VCaP (cell line): ENCODE data around the gene SLC10A7.

Source experiments
- H3K27ac ChIP-seq: fragments of 450-650 bp; 2 replicates; pipeline ENCODE4 v1.5.1; 2017
- TF ChIP-seq, protein P1 (sequence below): fragments of 450-650 bp; conservative IDR thresholded peaks from 2 replicates; pipeline ENCODE4 v1.5.1; 2017; ENCODE audit warnings: mild to moderate bottlenecking, moderate library complexity

SLC10A7 gene

DNA sequence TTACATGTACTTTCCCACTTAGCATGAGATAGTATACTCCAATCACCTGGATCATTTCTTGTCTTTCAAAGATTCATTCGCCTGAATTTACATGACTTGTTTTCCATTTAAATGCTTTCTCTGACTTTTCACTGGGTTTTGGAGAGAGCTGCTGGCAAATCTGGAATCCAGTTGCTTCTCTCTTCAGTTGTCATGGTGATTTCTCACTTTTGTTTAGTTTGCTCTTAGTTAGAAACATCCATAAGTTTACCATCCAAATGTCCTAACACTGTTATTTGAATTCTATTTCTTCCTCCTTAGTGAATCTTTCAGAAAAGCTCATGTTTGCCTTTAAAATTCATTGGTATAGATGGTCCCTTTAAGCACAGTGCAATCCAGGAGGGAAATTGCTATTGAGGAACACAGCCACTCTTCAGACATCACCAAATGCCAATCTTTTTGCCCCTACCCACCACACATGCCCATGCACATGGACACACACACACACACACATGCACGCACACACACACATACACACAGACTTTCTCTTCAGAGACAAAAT, 255.7 kb downstream of the SLC10A7 start:
- H3K27ac ChIP-seq = no peak overlapping the region
- TF ChIP-seq, protein P1, sequence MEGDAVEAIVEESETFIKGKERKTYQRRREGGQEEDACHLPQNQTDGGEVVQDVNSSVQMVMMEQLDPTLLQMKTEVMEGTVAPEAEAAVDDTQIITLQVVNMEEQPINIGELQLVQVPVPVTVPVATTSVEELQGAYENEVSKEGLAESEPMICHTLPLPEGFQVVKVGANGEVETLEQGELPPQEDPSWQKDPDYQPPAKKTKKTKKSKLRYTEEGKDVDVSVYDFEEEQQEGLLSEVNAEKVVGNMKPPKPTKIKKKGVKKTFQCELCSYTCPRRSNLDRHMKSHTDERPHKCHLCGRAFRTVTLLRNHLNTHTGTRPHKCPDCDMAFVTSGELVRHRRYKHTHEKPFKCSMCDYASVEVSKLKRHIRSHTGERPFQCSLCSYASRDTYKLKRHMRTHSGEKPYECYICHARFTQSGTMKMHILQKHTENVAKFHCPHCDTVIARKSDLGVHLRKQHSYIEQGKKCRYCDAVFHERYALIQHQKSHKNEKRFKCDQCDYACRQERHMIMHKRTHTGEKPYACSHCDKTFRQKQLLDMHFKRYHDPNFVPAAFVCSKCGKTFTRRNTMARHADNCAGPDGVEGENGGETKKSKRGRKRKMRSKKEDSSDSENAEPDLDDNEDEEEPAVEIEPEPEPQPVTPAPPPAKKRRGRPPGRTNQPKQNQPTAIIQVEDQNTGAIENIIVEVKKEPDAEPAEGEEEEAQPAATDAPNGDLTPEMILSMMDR = no peak

DNA sequence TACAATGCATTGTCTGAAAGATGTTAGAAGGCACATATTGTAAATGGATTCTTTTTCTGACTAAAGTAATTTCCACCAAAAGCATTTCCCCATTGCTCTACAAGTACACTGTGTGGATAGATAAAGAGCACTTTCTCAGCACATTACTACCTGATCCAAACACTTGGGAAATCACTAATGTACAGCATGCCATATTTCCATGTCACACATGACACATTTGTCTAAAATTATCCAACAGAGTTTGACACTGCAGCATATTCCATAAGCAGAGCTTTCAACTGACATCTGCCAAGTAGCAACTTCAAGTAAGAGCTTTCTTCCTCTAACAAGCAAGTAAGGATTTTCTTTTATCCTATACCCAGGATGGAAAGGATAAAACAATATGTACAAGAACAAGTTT, 257.9 kb downstream of the SLC10A7 start:
- H3K27ac ChIP-seq = no peak overlapping the region
- TF ChIP-seq, protein P1 = no peak

DNA sequence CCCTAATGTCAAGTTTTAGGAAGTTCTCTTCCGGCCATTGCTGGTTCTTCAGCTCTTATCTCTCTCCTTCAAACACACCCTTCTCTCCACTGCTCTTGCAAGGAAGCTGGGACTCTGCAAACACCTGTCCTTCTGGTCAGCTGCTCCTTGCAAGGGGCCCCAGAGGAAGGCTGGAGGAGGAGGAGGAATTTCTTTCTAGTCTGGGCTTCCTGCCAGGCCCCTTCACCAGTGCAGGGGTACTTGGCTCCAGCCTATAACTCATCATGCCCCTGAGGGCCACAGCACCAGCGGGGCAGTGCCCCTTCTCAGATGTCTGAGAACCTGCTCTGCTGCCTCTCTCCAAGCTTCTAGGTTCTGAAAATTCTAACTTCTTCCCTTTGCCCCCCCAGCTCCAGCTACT, 260.7 kb downstream of the SLC10A7 start:
- TF ChIP-seq, protein P1 = no peak
- no peak overlapping the region for H3K27ac ChIP-seq

DNA sequence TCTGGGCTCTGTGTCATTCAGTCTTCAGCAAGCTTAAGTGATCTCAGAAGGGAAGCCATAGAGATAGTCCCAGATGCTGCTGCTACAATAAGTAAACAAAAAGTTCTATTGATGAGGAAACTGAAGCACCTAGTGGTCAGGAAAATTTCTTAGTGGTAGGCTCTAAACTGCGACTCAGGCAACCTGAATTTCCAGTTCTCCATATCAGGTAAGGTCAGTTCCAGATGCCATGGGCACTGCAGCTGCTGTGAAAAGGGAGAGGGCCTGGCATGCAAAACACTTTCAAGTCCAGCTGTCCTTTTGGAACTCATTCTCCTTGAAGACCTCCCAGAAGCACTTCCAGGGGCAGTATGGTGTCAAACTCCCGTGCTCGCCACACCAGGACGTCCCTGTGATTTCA, 261.2 kb downstream of the SLC10A7 start:
- no peak overlapping the region for H3K27ac ChIP-seq
- TF ChIP-seq, protein P1 = no peak

DNA sequence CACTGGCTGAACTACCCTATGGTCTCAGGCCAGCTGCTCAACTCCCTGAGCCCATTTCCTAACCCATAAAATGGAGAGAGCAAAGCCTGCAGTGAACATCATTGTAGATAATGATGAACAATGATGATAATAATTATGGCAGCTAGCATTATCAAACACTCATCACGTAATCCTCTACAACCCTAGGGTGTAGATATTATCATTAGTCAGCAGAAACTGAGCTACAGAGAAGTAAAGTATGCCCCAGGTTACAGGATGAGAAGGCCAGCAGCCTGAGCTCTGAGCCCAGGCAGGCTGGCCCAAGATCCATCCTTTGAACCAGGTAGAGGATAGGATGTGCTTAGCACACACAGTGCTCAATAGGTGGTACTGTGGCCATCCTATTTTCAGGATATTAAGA, 264.2 kb downstream of the SLC10A7 start:
- TF ChIP-seq, protein P1 = no peak
- no peak overlapping the region for H3K27ac ChIP-seq

DNA sequence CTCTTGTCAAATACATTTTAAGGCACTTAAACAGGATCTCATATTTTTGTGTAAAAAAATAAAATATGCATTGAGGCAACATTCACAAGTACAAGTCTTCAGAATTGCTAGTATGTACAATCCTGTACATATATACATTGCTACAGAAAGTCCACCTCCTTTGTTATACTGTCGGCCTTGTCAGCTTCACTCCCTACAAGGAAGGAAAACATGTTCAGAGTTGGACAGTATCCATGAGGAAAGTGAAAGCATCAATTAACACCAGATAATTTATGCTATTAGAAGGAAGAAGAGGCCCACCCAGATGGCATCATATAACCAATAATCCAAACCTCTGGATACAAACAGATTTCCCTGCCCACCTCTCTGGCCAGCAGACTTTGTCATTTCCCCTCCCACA, 265.4 kb downstream of the SLC10A7 start:
- TF ChIP-seq, protein P1 = no peak
- H3K27ac ChIP-seq = no peak overlapping the region

DNA sequence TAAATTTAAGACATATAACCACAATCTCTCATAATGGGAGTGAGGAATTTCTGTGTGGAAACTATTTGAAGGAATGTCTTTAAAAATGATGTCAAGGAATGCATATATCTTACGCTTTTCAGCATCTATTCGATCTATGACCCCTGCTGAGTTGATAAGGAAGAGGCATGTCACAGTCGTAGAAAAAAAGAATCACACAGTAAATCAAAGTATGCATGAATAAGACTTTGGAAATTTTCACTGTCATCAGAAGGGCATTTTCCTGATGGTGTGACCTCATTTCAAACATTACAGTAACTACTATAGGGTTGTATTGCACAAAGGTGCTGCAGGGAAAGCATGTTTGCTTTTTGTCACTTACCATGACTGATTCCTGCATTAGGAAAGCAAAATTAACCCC, 265.9 kb downstream of the SLC10A7 start:
- TF ChIP-seq, protein P1 = no peak
- H3K27ac ChIP-seq = no peak overlapping the region
